ENCODE measurements around the gene ARF6.

DNA sequence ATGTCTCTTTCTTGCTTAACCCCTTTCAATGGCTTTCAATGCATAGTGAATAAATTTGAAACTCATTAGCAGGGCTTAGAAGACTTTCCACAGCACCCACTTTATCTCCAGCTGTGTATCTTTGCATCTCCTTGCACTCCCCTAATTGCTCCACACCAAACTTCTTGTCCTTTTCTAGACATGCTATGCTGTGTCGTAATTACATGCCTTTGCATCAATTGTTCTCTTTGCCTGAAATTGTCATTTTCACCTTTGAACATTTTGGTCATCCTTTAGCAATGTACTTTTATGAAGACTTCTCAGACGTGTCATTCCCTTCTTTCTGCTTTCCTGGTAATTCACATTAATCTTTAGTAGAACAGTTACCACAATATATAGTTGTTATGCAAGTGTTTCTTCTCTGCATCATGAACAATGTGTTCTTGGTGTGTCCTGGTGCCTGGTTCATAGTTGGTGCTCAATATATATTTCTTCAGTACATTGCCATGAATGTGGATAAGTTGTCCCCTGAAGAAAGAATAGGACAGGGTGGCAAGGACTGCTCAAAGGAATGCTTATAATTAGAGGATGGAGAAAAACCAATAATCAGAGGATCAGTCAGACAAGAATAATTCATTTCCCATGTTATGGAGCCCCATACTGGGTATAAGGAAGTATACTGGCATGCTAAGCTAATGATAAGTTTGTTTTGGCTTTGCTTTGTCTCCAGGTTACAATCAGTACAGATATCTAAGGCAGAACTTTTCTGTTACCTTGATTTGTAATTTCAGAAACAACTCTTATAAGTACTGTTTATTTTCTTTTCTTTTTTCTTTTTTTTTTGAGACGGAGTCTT is 27.2 kb downstream of the ARF6 start:
- TF ChIP-seq, protein P1, sequence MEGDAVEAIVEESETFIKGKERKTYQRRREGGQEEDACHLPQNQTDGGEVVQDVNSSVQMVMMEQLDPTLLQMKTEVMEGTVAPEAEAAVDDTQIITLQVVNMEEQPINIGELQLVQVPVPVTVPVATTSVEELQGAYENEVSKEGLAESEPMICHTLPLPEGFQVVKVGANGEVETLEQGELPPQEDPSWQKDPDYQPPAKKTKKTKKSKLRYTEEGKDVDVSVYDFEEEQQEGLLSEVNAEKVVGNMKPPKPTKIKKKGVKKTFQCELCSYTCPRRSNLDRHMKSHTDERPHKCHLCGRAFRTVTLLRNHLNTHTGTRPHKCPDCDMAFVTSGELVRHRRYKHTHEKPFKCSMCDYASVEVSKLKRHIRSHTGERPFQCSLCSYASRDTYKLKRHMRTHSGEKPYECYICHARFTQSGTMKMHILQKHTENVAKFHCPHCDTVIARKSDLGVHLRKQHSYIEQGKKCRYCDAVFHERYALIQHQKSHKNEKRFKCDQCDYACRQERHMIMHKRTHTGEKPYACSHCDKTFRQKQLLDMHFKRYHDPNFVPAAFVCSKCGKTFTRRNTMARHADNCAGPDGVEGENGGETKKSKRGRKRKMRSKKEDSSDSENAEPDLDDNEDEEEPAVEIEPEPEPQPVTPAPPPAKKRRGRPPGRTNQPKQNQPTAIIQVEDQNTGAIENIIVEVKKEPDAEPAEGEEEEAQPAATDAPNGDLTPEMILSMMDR (conservative IDR thresholded peaks at IDR 0.05 in 1 of 2, IDR thresholded peaks at IDR 0.05 in 1 of 2; ENCODE audit: extremely low read depth in 1 of 2, insufficient read depth in 1 of 2, low read depth in 1 of 2, low read length in 2 of 2) = no peak
- TF ChIP-seq EZH2 (IDR thresholded peaks at IDR 0.05; ENCODE audit: borderline replicate concordance, low read length) = no peak

Data from mammary epithelial cell (primary cell).